H1 (cell line): ENCODE data around the gene MYCBP2. TPM values are rescaled to one million over a fixed set of nuclear protein-coding genes. Genes with fewer than 3 reads are reported as not detected.

ENCODE experiments used
- KDM5A ChIP-seq: fragments of 200-600 bp; IDR thresholded peaks from 2 replicates; pipeline ENCODE4 v1.7.1; 2012; ENCODE audit warnings: mild to moderate bottlenecking, low read length, inconsistent platforms, mixed read lengths
- SRF ChIP-seq: IDR thresholded peaks from 2 replicates; pipeline ENCODE4 v1.6.1; 2011; ENCODE audit warnings: mild to moderate bottlenecking, low read depth, low read length, moderate library complexity
- polyA plus RNA-seq, 7 experiments: library from polyadenylated mRNA; depleted of rRNA in 3 of 7; stranded (reverse) in 5 of 7; unstranded in 2 of 7; fragments of >200 nt in 5 of 7; fragments of 200-250 nt in 2 of 7; gene quantifications; 1 replicate in 5 of 7; 2 replicates in 1 of 7; 4 replicates in 1 of 7; pipeline versions ENCODE4 v1.2.1 to v1.2.3, GENCODE V29; 2011 to 2013; ENCODE audit warnings: missing spikeins in 2 of 7, mixed read lengths in 2 of 7
- total RNA-seq: library from RNA; stranded (reverse); fragmentation: NEBNext Ultra II Directional; extraction: Animal tissue kit (Norgen Biotek cat#: 25700); gene quantifications from 2 replicates; pipeline ENCODE4 v1.2.1, GENCODE V29; 2021

The MYCBP2 gene
- total and polyA plus RNA-seq, 2 of the 8 experiments (the other 6 are each of a cell fraction or from before 2014, with no cell fraction given) = 19.0 to 52.1 TPM

GRCh38 chr13:77079902-77080413 is 246.9 kb downstream of the MYCBP2 start (continued):
- TF ChIP-seq SRF (no peak), KDM5A (no peak)
